DMS53 treated with DMSO at 0.1 percent for 48 hours (cell line): Measurements from ENCODE around the gene MPL.
"Not testable (repeated sequence)": the region's sequence is repeated elsewhere in the genome, so short reads cannot be mapped to it uniquely, and the experiment has no call there.

ENCODE experiments used
- DNase-seq: peaks from one replicate; lab custom pipeline; 2025; ENCODE audit not compliant: unreplicated experiment; lab: John Stamatoyannopoulos, UW

MPL gene

DNA sequence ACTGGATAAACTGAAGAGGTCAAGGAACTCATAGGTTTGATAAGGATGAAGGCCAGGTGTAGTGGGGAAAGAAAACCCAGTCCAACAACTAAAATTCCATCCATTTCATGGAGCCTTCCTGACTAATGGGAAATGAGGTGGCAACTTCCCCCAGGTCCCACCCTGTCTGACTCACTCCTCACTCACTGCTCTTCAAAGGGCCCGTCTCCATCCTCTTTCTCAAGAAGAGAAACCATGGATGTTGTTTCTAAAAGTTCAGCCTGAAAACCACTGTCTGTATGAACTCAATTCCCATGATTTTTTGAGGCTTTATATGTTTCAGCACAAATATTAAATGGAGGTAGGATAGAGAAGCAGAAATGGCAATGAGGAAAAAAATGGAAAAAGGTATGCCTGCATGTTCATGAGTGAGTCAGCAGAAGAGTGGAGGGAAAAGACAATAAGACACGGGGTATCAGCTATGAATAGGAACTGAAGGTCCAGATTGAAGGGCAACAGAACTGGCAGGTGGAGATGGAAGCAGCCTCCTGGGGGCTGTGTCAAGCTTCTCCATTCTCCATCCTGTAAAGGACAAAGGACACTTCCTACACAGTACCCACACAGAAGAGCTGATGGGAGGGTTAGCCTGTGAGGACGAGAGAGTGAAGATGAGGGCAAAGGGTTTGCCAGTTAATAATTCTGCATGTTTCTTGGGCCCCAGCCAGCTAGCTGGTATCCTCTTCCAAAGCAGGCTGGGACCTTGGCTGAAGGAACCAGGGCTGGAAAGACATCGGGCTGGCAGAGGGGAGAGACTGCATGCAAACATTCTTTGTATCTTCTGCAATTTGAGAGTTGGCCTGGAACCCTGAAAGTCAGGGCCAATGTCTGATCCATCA lies 35.7 kb downstream of the MPL start:
- DNase-seq, result peak; percentile 42

- no peak for DNase-seq
Measured at GRCh38 chr1:43376723-43377235, 39.2 kb downstream of the MPL start.

DNA sequence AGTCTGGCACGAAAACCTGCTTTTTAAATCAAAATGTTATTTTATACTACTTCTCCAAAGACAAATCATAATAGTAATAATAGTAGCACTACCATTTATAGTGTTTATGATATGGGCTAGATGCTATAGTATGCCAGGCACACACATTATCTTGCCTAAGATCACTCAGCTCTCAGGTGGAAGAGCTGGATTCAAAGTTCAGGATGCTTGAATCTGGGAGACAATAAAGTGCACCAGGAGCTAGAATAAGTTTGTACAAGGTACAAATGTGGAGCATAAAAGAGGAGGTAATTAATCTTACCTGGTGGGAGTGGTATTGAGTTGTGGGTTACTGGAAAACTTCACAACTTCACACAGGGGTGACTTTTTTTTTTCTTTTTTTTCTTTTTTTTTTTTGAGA lies 40.2 kb downstream of the MPL start:
- DNase-seq, result no peak

GRCh38 chr1:43379476-43379875 lies 41.9 kb downstream of the MPL start:
- no peak for DNase-seq

GRCh38 chr1:43381612-43382011 lies 44.0 kb downstream of the MPL start:
- no peak for DNase-seq

GRCh38 chr1:43382027-43382779 lies 44.6 kb downstream of the MPL start:
- no peak for DNase-seq

DNA sequence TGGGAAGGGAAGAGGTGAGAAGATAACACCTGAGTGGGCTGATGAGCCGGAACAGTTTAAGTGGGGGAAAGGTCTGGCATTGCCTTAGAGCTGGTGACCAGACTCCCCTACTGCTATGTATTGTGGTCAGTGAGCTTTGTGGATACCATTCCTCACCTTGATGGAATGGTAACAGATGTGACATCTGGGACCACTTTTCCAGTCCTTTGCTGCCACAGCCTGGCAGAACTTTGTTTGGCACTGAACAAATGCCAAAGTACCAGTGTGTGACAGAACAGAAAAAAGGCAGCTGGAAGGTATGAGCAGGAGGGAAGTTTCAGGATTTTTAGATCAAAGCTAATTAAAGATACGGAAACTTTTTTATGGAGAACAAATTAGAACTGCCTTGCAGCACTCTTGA lies 45.8 kb downstream of the MPL start:
- DNase-seq, result peak; percentile 8

DNA sequence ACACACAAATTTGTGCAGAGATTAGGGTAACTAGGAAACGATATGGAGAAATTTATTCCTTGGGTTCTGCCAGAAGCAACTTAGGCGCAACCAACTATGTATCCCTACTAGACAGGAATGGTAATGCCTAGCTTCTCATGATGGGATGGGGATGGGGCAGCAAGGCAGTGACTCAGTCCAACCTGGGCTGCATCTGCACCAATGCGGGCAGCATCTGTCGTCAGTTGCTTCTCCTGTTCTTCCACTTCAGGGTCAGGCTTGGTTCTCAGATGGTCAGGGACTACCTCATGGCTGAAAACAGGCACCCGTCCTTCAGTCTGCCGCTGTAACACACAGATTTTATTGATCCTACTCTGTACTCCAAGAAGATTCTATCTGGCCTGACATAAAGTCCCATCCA lies 49.1 kb downstream of the MPL start:
- no peak for DNase-seq

DNA sequence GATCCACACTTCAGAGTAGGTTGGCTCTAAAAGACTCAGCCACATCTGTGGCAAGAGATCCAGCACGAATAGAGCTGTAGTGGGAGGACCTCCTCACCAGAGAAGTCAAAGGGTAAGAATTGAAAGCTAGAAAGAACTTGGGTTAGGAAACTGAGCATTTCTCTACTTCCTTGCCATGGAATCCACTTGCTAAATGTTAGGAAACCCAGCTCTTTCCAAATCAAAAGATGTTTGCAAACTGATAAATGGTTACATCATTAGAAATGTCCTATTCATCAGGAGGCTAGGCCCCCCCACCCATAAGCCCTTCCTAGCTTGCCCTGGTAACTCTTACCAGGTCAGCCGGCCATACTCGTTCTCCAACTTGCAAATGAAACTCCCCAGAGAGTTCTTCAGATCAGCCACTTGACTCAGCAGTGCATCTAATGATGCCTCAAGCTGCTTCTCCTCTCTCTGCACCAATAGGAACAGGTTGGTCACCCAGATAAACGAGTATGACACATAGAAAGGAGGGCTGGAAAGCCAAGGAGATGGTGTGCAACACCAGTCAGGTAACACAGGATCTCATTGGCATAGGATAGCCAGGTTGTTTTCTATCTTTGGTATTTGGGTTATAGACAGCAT lies 50.5 kb downstream of the MPL start:
- no peak for DNase-seq

DNA sequence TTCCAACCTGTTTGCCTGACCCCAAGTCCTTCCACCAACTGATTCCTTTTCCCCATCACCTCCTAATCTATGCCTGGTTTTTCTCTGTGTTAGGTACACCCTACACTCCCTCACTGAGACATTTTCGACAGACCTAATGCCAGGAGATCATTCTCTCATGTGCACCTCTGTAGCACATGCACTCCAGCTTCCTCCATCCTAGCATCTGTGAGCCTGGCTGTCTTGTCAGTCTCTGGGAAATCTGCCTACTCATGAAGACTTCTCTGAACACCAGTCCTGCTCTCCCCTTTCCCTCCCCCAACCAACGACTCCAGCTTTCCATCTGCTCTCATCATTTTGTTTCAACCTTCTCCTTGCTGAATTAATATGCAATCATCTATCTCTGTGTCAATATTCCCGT lies 51.0 kb downstream of the MPL start:
- no peak for DNase-seq

DNA sequence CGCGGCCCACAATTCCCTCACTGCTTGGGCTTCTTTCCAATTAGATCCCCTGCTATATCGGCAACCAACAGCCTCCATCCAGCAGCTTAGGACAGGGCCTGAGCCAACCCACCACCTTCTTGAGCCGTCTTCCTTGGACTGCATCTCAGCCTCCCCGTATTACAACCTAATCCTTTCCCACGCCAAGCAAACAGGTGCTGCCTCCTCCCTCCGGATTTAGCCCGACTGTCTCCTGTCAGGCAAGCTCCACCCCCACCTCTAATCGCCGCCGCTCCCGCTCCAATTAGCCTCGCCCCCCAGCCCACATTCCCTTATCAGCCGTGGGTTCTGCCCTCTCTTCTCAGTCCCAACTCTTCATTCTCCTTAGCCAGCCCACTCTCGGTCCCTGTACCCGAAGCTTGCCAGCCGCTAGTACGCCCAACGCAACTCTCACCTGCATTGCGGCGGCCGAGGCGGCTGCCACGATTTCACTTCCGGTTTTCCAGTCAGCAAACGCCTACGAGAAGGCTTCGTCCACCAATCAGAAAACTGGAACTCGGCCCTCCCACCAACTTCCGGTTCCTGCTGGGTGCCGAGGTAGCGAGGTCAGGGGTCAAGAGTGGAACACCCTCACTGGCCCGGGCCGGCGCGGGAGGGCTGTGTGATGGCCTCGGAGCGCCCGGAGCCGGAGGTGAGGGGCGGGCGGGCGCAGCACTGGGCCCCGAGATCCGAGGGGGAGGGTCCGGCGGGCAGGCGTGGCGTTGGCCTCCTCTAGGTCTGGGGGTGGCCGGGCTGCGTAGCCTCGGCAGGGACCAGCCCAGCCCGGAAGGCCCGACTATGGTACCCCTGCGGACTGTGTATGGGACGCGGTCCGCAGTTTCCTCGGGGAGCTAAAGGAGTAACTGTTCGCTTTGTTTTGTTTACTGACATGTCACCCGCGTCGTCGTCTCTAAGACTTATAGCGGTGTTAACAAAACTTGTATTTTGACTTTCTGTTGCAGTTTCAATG lies 52.0 kb downstream of the MPL start, which contains the start of the genes MED8 and SZT2:
Gene MED8, minus strand, starts transcription at position 475 of the 988 bp plus-strand sequence. Its CDS starts 36 bp downstream, at position 439.
Gene SZT2, plus strand, starts transcription at position 574 of the 988 bp plus-strand sequence. Its CDS starts 70 bp downstream, at position 644.
- DNase-seq, result peak; percentile 87

DNA sequence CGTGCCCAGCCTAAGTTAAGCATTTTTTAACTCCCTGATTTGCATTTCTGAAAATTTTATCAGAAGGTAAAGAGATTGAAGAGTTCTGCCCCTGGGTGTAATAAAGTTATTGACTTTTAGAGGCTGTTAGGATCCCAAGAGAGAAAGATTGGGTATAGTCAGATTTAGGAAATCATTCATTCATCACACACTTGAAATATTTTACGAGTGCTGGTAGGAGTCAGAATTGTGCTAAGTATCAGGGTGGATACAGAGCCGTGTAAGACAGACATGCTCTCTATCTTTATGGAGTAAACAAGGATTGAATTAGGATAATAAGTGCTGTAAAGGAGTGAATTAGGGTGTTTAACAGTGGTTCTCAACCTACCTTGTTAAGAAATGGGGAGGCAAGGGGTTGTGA lies 55.1 kb downstream of the MPL start:
- DNase-seq, result no peak

DNA sequence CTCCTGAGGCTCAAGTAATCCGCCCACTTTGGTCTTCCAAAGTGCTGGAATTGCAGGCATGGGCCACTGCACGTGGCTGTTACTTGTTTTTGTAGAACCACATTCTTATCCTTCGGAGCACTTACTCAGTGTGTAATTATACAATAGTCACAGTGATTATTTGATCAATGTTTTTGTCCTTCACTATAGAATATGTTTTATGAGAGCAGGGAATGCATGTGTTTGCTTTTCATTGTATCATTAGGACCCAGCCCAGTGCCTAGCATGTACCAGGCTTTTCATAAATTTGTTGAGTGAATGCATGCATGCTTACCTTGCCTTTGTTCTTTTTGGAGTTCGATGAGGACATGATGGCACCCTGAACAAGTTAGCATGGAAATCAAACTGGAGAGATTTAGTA lies 57.9 kb downstream of the MPL start:
- no peak for DNase-seq

DNA sequence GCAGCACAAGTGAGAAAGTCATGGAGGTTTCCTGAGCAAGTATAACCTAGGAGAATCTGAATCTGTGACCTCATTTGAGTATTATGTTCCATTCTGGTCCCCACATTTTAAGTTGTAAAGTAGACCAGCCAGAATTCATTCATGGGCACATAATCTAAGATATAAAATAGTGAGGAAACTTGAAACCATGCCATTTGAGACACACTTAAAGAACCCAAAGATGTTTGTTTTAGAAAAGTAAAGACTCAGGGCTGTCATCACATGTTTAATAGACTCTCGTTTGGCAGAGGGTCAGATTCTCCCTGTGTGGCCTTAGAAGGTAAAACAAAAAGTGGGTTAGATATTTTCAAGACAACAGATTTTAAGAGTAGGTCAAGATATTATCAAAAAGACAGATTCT lies 58.4 kb downstream of the MPL start:
- DNase-seq, result no peak

DNA sequence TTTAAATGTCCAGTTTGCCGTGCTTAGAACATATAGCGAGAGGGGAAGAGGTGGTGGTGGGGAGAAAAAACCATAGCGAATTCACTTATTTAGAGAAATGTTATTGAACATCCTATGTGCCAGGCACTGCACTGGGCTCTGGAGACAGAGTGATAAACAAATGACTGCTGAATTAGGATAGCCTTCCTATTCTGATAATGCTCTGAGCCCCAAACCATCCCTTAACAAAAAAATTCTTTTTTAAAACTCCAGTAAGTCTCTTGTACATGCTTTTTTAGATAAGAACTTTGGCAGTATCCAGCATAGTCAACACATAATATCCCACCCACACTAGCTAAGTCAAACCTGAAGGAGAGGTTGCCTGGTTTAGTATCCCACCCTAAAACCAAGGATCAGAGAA lies 60.6 kb downstream of the MPL start:
- no peak for DNase-seq

- not testable (repeated sequence) for DNase-seq
Measured at GRCh38 chr1:43400441-43400840, 62.8 kb downstream of the MPL start.

DNA sequence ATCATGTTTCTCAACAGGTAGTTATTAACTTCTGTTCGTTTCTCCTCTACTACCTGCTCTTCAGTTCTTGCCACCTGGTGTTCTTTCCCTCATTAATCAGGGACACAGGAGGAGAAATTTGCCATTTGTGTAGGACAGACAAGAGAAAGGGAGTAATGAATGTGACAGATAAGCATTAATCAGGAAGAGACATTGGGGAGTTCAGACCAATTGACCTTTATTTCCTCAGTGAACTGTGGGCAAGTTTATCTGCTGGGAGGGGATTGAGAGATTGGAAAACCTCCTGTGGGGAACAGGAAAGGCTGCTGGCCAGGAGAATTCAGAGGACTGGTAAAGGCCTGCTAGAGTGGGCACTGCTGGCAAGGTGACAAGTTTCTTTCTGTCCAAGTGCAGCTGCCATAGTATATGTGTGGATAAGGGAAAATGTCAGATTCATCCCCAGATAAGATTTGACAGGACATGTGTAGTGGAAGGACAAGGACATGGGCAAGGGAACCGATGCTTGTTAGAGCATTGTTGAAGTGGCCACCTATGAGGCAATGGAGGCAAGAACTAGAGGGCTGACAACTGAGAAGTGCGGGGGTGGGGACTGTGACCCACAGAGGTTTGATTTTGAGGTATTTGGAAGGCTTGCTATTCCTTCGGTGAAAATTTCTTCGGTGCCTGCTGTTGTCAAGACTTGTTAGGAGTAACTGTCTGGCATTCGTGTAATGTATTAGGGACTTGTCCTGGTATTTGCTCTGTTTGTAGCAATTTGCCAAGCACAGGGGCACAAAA lies 64.7 kb downstream of the MPL start:
- no peak for DNase-seq
